Measurements from ENCODE around the gene SETDB2.

SETDB2 gene

DNA sequence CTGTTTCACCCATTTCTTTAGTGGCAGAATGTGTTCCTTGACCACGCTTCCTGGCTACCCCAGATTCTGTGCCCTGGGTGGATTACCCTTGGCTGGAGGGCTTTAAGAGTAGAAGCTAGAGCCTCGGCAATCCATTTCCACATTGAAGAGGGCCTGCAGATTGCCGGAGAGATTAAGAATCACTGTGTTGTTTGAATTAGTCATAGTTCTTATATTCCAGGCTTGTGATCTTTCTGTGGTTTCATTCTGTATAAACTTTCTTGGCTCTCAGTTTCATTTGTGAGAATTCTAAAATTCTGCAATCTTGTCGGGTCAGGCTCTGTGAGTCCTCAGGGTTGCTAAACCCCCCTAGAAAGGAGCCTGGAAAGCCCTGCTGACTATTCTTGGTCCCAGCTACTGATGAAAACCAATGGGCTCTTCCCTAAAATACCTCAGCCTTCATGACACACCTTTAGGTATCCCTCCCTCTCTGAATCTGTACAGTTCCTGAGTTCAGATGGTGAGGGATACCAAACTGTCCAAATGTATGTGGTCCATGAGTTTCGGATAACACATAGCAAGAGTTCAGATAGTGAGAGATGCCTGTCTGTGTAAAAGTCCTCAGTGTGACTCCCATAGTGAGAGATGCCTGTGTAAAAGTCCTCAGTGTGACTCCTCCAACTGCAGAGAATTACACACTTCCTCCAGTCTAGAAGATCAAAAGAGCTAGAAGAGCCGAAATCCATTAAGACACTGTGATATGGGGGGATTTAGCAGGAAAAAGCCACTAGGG is 56.0 kb downstream of the SETDB2 start:
- no peak overlapping the region for H3K4me3 ChIP-seq (ENCODE audit: low read length in 2 of 2)
- no peak overlapping the region for H3K27ac ChIP-seq (ENCODE audit: low read length)
- H3K36me3 ChIP-seq (ENCODE audit: control insufficient read depth in 2 of 2, insufficient read depth in 2 of 2, low read length in 2 of 2): no peaks in the 10 kb centered on the region
- H3K9me3 ChIP-seq (ENCODE audit: control insufficient read depth in 2 of 2, low read length in 2 of 2): no peaks in the 10 kb centered on the region
- H3K4me1 ChIP-seq (ENCODE audit: control insufficient read depth, insufficient read depth, low read length): peaks cover 4% of the 10 kb centered on the region
- no peaks in the 10 kb centered on the region for H3K27me3 ChIP-seq (ENCODE audit: control insufficient read depth in 1 of 2, insufficient read depth in 2 of 2, low read length in 2 of 2)
- H3K9ac ChIP-seq (ENCODE audit: low read length in 2 of 2): no peak overlapping the region

DNA sequence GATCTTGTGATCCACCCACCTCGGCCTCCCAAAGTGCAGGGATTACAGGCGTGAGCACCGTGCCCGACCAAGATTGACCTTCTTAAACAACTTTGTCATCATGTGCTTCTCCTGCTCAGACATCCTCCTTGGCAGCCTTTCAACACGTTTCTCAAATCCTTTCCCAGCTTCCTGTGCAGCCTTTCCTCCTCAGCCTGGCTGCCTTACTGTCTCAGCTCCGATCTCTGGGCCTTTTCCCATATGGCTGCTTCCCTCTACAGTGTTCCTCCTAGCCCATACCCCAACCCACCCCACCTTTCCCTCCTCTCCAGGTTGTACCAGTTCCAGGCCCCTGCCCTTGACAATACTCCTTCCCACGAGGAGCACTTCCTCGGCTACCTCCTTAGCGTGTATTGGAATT is 58.9 kb downstream of the SETDB2 start:
- H3K4me1 ChIP-seq (ENCODE audit: control insufficient read depth, insufficient read depth, low read length): no peaks in the 10 kb centered on the region
- no peaks in the 10 kb centered on the region for H3K9me3 ChIP-seq (ENCODE audit: control insufficient read depth in 2 of 2, low read length in 2 of 2)
- no peaks in the 10 kb centered on the region for H3K27me3 ChIP-seq (ENCODE audit: control insufficient read depth in 1 of 2, insufficient read depth in 2 of 2, low read length in 2 of 2)
- no peaks in the 10 kb centered on the region for H3K36me3 ChIP-seq (ENCODE audit: control insufficient read depth in 2 of 2, insufficient read depth in 2 of 2, low read length in 2 of 2)
- H3K4me3 ChIP-seq (ENCODE audit: low read length in 2 of 2): no peak overlapping the region
- H3K27ac ChIP-seq (ENCODE audit: low read length): no peak overlapping the region
- H3K9ac ChIP-seq (ENCODE audit: low read length in 2 of 2): no peak overlapping the region

DNA sequence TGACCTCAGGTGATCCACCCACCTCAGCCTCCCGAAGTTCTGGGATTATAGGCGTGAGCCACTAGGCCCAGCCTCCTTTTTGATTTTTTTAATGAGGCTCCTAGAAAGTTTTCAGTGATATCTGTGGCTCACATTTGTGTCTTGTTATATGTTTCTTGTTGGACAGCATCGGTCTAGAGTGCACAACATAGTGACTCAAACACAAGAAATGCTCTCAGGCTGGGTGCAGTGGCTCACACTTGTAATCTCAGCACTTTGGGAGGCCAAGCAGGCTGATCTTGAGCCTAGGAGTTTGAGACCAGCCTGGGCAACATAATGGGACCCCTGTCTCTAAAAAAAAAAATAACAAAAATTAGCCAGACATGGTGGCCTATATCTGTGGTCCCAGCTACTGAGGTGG is 59.9 kb downstream of the SETDB2 start:
- H3K4me3 ChIP-seq (ENCODE audit: low read length in 2 of 2): no peak overlapping the region
- no peak overlapping the region for H3K9ac ChIP-seq (ENCODE audit: low read length in 2 of 2)
- no peaks in the 10 kb centered on the region for H3K9me3 ChIP-seq (ENCODE audit: control insufficient read depth in 2 of 2, low read length in 2 of 2)
- no peaks in the 10 kb centered on the region for H3K36me3 ChIP-seq (ENCODE audit: control insufficient read depth in 2 of 2, insufficient read depth in 2 of 2, low read length in 2 of 2)
- H3K4me1 ChIP-seq (ENCODE audit: control insufficient read depth, insufficient read depth, low read length): no peaks in the 10 kb centered on the region
- H3K27ac ChIP-seq (ENCODE audit: low read length): no peak overlapping the region
- no peaks in the 10 kb centered on the region for H3K27me3 ChIP-seq (ENCODE audit: control insufficient read depth in 1 of 2, insufficient read depth in 2 of 2, low read length in 2 of 2)

DNA sequence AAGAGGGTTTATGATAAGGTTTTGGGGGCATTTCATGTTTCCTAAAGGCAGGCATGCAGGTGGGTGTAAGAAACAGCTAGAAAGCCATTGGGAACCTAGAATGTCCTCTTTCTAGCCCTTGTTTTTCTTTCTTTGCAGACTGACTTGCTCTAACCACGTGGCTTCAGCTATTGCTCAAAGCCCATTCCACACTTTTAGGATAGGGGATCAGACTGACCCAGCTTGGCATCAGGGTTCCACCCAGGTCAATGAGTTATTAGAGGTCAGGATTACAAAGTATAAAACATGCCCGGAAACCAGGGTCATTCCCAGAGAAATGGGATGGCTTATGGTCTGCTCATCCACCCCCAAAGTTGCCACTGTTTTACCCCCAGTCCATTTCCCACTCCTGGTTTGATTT is 68.5 kb downstream of the SETDB2 start:
- H3K27ac ChIP-seq (ENCODE audit: low read length): no peak overlapping the region
- H3K4me1 ChIP-seq (ENCODE audit: control insufficient read depth, insufficient read depth, low read length): no peaks in the 10 kb centered on the region
- no peak overlapping the region for H3K4me3 ChIP-seq (ENCODE audit: low read length in 2 of 2)
- no peaks in the 10 kb centered on the region for H3K27me3 ChIP-seq (ENCODE audit: control insufficient read depth in 1 of 2, insufficient read depth in 2 of 2, low read length in 2 of 2)
- peaks cover 21 to 25% of the 10 kb centered on the region in 2 donors for H3K36me3 ChIP-seq (ENCODE audit: control insufficient read depth in 2 of 2, insufficient read depth in 2 of 2, low read length in 2 of 2)
- no peak overlapping the region for H3K9ac ChIP-seq (ENCODE audit: low read length in 2 of 2)
- no peaks in the 10 kb centered on the region for H3K9me3 ChIP-seq (ENCODE audit: control insufficient read depth in 2 of 2, low read length in 2 of 2)

DNA sequence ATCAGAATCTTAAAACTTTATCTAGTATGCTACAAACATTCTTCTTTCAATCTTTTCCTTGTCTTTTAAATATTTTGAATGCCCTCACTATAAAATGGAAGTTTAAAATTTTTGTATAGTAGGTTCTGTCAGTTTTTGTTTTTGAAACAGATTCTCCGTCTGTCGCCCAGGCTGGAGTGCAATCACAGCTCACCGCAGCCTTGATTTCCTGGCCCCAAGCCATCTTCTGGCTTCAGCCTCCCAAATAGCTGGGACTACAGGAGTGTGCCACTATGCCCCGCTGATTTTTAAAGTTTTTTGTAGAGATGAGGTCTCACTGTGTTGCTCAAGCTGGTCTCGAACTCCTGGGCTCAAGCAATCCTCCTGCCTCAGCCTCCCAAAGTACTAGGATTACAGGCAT is 72.4 kb downstream of the SETDB2 start:
- Histone ChIP-seq H3K4me1 (ENCODE audit: control insufficient read depth, insufficient read depth, low read length) (no peaks in the 10 kb centered on the region), H3K27me3 (ENCODE audit: control insufficient read depth in 1 of 2, insufficient read depth in 2 of 2, low read length in 2 of 2) (no peaks in the 10 kb centered on the region), H3K9me3 (ENCODE audit: control insufficient read depth in 2 of 2, low read length in 2 of 2) (no peaks in the 10 kb centered on the region), H3K4me3 (ENCODE audit: low read length in 2 of 2) (no peak overlapping the region), H3K9ac (ENCODE audit: low read length in 2 of 2) (no peak overlapping the region), H3K36me3 (ENCODE audit: control insufficient read depth in 2 of 2, insufficient read depth in 2 of 2, low read length in 2 of 2) (peaks cover 21 to 43% of the 10 kb centered on the region in 2 donors), H3K27ac (ENCODE audit: low read length) (no peak overlapping the region)

DNA sequence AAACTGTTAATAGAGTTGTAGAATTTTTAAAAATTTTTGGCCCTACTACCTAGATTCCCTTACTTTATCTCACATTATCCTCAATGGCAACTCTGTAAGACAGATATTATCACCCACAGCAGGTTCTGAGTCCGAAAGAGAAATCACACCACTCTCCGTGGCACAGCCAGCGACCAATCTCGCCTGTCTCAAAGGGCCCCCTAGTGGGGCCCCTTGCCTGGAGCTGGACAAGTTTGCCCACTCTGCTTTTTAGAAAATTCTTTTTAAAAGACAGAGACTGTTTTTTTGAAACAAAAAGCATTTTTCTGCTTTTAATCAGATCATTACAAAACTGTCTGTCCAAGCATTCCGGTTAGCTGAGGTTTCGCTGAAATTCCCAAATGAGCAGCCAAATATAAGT is 73.4 kb downstream of the SETDB2 start:
- Histone ChIP-seq H3K9me3 (ENCODE audit: control insufficient read depth in 2 of 2, low read length in 2 of 2) (no peaks in the 10 kb centered on the region), H3K27me3 (ENCODE audit: control insufficient read depth in 1 of 2, insufficient read depth in 2 of 2, low read length in 2 of 2) (no peaks in the 10 kb centered on the region), H3K36me3 (ENCODE audit: control insufficient read depth in 2 of 2, insufficient read depth in 2 of 2, low read length in 2 of 2) (peaks cover 21 to 47% of the 10 kb centered on the region in 2 donors), H3K9ac (ENCODE audit: low read length in 2 of 2) (no peak overlapping the region), H3K27ac (ENCODE audit: low read length) (no peak overlapping the region), H3K4me3 (ENCODE audit: low read length in 2 of 2) (no peak overlapping the region), H3K4me1 (ENCODE audit: control insufficient read depth, insufficient read depth, low read length) (no peaks in the 10 kb centered on the region)

DNA sequence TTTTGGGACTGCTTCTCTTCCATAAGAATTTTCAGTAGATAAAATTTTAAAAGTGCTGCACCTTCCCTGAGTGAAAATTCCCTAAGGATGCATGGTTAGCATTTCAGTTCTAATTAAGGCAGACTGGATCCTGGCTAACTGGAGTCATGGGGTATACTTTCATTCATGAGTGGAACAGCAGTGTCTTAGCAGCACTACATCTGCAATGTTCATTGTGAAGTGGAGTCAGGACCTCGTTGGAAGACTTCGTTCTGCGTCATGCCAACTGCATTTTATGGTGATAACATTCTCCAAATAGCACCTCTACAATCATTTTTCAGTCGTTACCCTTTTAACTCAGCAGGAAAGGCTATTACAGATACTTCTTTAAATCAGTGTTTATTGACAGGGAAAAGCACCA is 77.2 kb downstream of the SETDB2 start:
- Histone ChIP-seq H3K36me3 (ENCODE audit: control insufficient read depth in 2 of 2, insufficient read depth in 2 of 2, low read length in 2 of 2) (peaks cover 2 to 28% of the 10 kb centered on the region in 2 donors), H3K4me3 (ENCODE audit: low read length in 2 of 2) (no peak overlapping the region), H3K27ac (ENCODE audit: low read length) (no peak overlapping the region), H3K9ac (ENCODE audit: low read length in 2 of 2) (no peak overlapping the region), H3K4me1 (ENCODE audit: control insufficient read depth, insufficient read depth, low read length) (no peaks in the 10 kb centered on the region), H3K27me3 (ENCODE audit: control insufficient read depth in 1 of 2, insufficient read depth in 2 of 2, low read length in 2 of 2) (no peaks in the 10 kb centered on the region), H3K9me3 (ENCODE audit: control insufficient read depth in 2 of 2, low read length in 2 of 2) (no peaks in the 10 kb centered on the region)

DNA sequence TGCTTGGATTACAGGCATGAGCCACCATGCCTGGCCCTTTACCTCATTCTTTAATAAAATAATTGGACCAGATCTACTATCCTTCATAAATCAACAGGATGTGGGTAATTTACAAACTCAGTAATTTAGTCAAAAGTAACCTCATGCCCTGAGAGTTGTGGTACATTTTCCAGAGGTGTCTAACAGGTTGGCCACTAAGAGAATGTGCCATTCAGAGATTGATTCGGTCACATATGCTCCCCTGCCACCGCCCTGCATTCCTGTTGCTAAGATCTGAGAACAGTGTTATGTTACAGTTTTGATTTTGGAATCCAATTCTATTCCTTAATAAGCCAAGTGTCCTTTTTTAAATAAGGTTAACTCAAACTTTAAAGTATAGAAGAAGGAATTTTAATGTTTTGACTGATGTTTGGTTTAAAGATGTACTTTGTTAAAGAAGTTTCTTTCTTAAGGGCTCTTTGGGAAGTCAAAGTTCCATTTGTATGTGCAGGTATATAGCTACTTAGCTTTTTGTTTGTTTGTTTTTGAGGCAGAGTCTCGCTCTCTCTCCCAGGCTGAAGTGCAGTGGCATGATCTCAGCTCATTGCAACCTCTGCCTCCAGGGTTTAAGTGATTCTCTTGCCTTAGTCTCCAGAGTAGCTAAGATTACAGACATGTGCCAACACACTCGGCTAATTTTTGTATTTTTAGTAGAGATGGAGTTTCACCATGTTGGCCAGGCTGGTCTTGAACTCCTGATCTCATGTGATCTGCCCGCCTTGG is 80.8 kb downstream of the SETDB2 start:
- Histone ChIP-seq H3K27ac (ENCODE audit: low read length) (no peak overlapping the region), H3K4me3 (ENCODE audit: low read length in 2 of 2) (no peak overlapping the region), H3K9ac (ENCODE audit: low read length in 2 of 2) (no peak overlapping the region), H3K27me3 (ENCODE audit: control insufficient read depth in 1 of 2, insufficient read depth in 2 of 2, low read length in 2 of 2) (no peaks in the 10 kb centered on the region), H3K9me3 (ENCODE audit: control insufficient read depth in 2 of 2, low read length in 2 of 2) (no peaks in the 10 kb centered on the region), H3K36me3 (ENCODE audit: control insufficient read depth in 2 of 2, insufficient read depth in 2 of 2, low read length in 2 of 2) (peaks cover 3 to 25% of the 10 kb centered on the region in 2 donors), H3K4me1 (ENCODE audit: control insufficient read depth, insufficient read depth, low read length) (no peaks in the 10 kb centered on the region)

DNA sequence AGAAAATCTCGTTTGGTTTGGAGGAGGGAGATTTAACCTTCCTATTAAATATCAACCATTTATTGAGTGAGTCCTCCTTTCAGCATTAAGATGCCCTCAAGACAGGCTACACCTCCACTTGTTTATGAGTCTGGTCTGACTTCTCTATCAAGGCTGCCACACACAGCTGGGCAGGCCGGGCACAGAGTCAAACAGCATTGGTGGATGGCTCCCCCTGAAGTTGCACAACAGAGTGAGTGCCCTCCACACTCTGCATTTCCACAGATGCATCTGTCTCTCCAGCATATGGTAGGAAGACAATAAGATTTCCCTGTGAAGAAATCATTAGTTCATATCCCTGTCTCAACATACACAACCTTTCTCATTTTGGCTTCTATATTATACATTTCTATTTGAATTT is 83.0 kb downstream of the SETDB2 start:
- Histone ChIP-seq H3K9me3 (ENCODE audit: control insufficient read depth in 2 of 2, low read length in 2 of 2) (no peaks in the 10 kb centered on the region), H3K4me3 (ENCODE audit: low read length in 2 of 2) (no peak overlapping the region), H3K27ac (ENCODE audit: low read length) (no peak overlapping the region), H3K9ac (ENCODE audit: low read length in 2 of 2) (no peak overlapping the region), H3K27me3 (ENCODE audit: control insufficient read depth in 1 of 2, insufficient read depth in 2 of 2, low read length in 2 of 2) (no peaks in the 10 kb centered on the region), H3K4me1 (ENCODE audit: control insufficient read depth, insufficient read depth, low read length) (no peaks in the 10 kb centered on the region), H3K36me3 (ENCODE audit: control insufficient read depth in 2 of 2, insufficient read depth in 2 of 2, low read length in 2 of 2) (peaks cover 3 to 15% of the 10 kb centered on the region in 2 donors)

DNA sequence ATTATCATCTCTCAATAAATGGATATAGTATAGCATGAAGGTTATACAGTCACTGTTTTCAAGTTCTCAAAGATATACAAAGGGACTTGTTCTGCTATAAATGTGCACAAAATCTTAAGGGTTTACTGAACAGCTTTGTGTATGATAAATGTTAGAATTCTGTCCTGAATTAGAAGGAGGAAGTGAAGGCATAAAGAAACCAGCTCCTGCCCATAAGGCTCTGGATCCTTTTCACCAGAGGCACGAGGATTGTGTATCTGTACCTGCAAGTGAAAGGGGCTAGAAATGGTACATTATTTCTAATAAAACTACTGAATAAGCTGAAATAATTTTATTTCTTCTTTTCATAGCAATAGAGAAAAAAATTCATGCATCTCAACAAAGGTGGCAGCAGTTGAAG is 84.1 kb downstream of the SETDB2 start:
- Histone ChIP-seq H3K27ac (ENCODE audit: low read length) (no peak overlapping the region), H3K4me1 (ENCODE audit: control insufficient read depth, insufficient read depth, low read length) (no peaks in the 10 kb centered on the region), H3K27me3 (ENCODE audit: control insufficient read depth in 1 of 2, insufficient read depth in 2 of 2, low read length in 2 of 2) (no peaks in the 10 kb centered on the region), H3K4me3 (ENCODE audit: low read length in 2 of 2) (no peak overlapping the region), H3K9me3 (ENCODE audit: control insufficient read depth in 2 of 2, low read length in 2 of 2) (no peaks in the 10 kb centered on the region), H3K36me3 (ENCODE audit: control insufficient read depth in 2 of 2, insufficient read depth in 2 of 2, low read length in 2 of 2) (peaks cover 3 to 13% of the 10 kb centered on the region in 2 donors), H3K9ac (ENCODE audit: low read length in 2 of 2) (no peak overlapping the region)

DNA sequence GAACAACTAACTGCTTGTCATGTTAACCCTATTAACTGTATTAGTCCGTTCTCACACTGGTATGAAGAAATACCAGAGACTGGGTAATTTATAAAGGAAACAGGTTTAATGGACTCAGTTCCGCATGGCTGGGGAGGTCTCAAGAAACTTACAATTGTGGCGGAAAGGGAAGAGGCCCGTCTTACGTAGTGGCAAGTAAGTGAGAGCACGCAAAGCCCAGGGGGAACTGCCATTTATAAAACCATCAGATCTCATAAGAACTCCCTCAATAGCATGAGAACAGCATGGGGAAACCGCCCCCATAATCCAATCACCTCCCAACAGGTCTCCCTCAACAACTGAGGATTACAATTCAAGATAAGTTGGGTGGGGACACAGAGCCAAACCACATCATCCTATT is 86.4 kb downstream of the SETDB2 start:
- Histone ChIP-seq H3K4me3 (ENCODE audit: low read length in 2 of 2) (no peak overlapping the region), H3K9me3 (ENCODE audit: control insufficient read depth in 2 of 2, low read length in 2 of 2) (no peaks in the 10 kb centered on the region), H3K4me1 (ENCODE audit: control insufficient read depth, insufficient read depth, low read length) (no peaks in the 10 kb centered on the region), H3K36me3 (ENCODE audit: control insufficient read depth in 2 of 2, insufficient read depth in 2 of 2, low read length in 2 of 2) (peaks cover 3 to 13% of the 10 kb centered on the region in 2 donors), H3K27ac (ENCODE audit: low read length) (no peak overlapping the region), H3K27me3 (ENCODE audit: control insufficient read depth in 1 of 2, insufficient read depth in 2 of 2, low read length in 2 of 2) (no peaks in the 10 kb centered on the region), H3K9ac (ENCODE audit: low read length in 2 of 2) (no peak overlapping the region)

Data from stomach smooth muscle (tissue), 2 donors.